ENCODE data around the gene DNAJB14.
A peak's percentile ranks its signal among the peaks of the same experiment; 100 is the strongest.

DNAJB14 gene

GRCh38 chr4:99943904-99944437 lies 2.4 kb downstream of the DNAJB14 start:
- DNase-seq (no peak), ATAC-seq (no peak)

GRCh38 chr4:99938243-99938753 lies 8.1 kb downstream of the DNAJB14 start:
- no peak for ATAC-seq
- no peak for DNase-seq

- ATAC-seq (no peak), DNase-seq (no peak)
Observed at GRCh38 chr4:99934891-99935290, 11.5 kb downstream of the DNAJB14 start.

- no peak for DNase-seq
- ATAC-seq: no peak
Observed at GRCh38 chr4:99927566-99927965, 18.9 kb downstream of the DNAJB14 start.

GRCh38 chr4:99921174-99921573 lies 25.2 kb downstream of the DNAJB14 start:
- ATAC-seq (no peak), DNase-seq (no peak)

GRCh38 chr4:99918656-99919055 lies 27.8 kb downstream of the DNAJB14 start:
- no peak for ATAC-seq
- no peak for DNase-seq

GRCh38 chr4:99917575-99917974 lies 28.8 kb downstream of the DNAJB14 start:
- DNase-seq (no peak), ATAC-seq (no peak)

- ATAC-seq: no peak
- DNase-seq: no peak
Observed at GRCh38 chr4:99915449-99915848, 31.0 kb downstream of the DNAJB14 start.

- ATAC-seq (no peak), DNase-seq (no peak)
Observed at GRCh38 chr4:99894998-99895397, 51.4 kb downstream of the DNAJB14 start.

- DNase-seq (peak; percentile 86), ATAC-seq (peak; percentile 100)
Observed at GRCh38 chr4:99894161-99894997, 52.0 kb downstream of the DNAJB14 start, which contains the start of gene LAMTOR3. Gene LAMTOR3 (minus strand): TSS chr4:99894427. CDS start chr4:99893963, 464 bp downstream.

GRCh38 chr4:99893839-99894160 lies 52.6 kb downstream of the DNAJB14 start:
- ATAC-seq: no peak

GRCh38 chr4:99893029-99893428 lies 53.4 kb downstream of the DNAJB14 start:
- no peak for DNase-seq
- no peak for ATAC-seq

More at GRCh38 chr4:99893839-99894160, 52.6 kb downstream of the DNAJB14 start:
- no peak for DNase-seq

- ATAC-seq: no peak
- no peak for DNase-seq
Observed at GRCh38 chr4:99891351-99891750, 55.1 kb downstream of the DNAJB14 start.

GRCh38 chr4:99887837-99888236 lies 58.6 kb downstream of the DNAJB14 start:
- no peak for ATAC-seq

GRCh38 chr4:99886146-99886545 lies 60.3 kb downstream of the DNAJB14 start:
- DNase-seq (no peak), ATAC-seq (no peak)

More at GRCh38 chr4:99887837-99888236, 58.6 kb downstream of the DNAJB14 start:
- DNase-seq: no peak

- DNase-seq: no peak
- no peak for ATAC-seq
Observed at GRCh38 chr4:99885687-99886086, 60.7 kb downstream of the DNAJB14 start.

GRCh38 chr4:99885063-99885664 lies 61.3 kb downstream of the DNAJB14 start:
- ATAC-seq (no peak), DNase-seq (no peak)

- DNase-seq: no peak
- no peak for ATAC-seq
Observed at GRCh38 chr4:99879458-99879857, 67.0 kb downstream of the DNAJB14 start.

- no peak for ATAC-seq
Observed at GRCh38 chr4:99878604-99879003, 67.8 kb downstream of the DNAJB14 start.

GRCh38 chr4:99876946-99877345 lies 69.5 kb downstream of the DNAJB14 start:
- no peak for DNase-seq
- no peak for ATAC-seq

More at GRCh38 chr4:99878604-99879003, 67.8 kb downstream of the DNAJB14 start:
- DNase-seq: no peak

GRCh38 chr4:99875071-99875470 lies 71.3 kb downstream of the DNAJB14 start:
- DNase-seq: no peak
- ATAC-seq: no peak

GRCh38 chr4:99872570-99872969 lies 73.8 kb downstream of the DNAJB14 start:
- ATAC-seq (no peak), DNase-seq (no peak)

- DNase-seq (no peak), ATAC-seq (peak; percentile 98)
Observed at GRCh38 chr4:99868126-99868596, 78.3 kb downstream of the DNAJB14 start.

Measured in stimulated activated naive CD8-positive, alpha-beta T cell treated with anti-CD3 and anti-CD28 coated beads, Interleukin-15, Interleukin-2, amounts not matched to agents 100 U/mL and 50 U/mL, for 24 hours (primary cell).